ENCODE data around the gene PTTG2. TPM values are rescaled to one million over a fixed set of nuclear protein-coding genes. Genes with fewer than 3 reads are reported as not detected.

PTTG2 gene
- total RNA-seq, 6 experiments from 2014 or later, result not detected

GRCh38 chr4:38001927-38002326 lies 41.7 kb downstream of the PTTG2 start:
- H3K4me1 Mint-ChIP-seq (ENCODE audit: low read depth), result peaks cover 47% of the 10 kb centered on the region
- no peaks in the 10 kb centered on the region for H3K9me3 Mint-ChIP-seq
- no peaks in the 10 kb centered on the region for H3K36me3 Mint-ChIP-seq (ENCODE audit: low read depth)
- no peak overlapping the region for H3K27ac Mint-ChIP-seq
- no peak for DNase-seq
- H3K4me3 Mint-ChIP-seq, result no peak overlapping the region
- no peaks in the 10 kb centered on the region for H3K27me3 Mint-ChIP-seq (ENCODE audit: insufficient read depth)
- no peak for TF ChIP-seq CTCF (IDR thresholded peaks at IDR 0.05)

- peak; percentile 24 for DNase-seq
- H3K27ac Mint-ChIP-seq, result peak overlapping the region; percentile 42; the same call in 1 of the 2 replicates
- TF ChIP-seq CTCF (IDR thresholded peaks at IDR 0.05), result no peak
- H3K36me3 Mint-ChIP-seq (ENCODE audit: low read depth), result no peaks in the 10 kb centered on the region
- no peaks in the 10 kb centered on the region for H3K9me3 Mint-ChIP-seq
- H3K4me1 Mint-ChIP-seq (ENCODE audit: low read depth), result peaks cover 47% of the 10 kb centered on the region
- no peak overlapping the region for H3K4me3 Mint-ChIP-seq
- H3K27me3 Mint-ChIP-seq (ENCODE audit: insufficient read depth), result no peaks in the 10 kb centered on the region
Measured at GRCh38 chr4:38002451-38003071, 42.4 kb downstream of the PTTG2 start.

- Mint-ChIP-seq H3K27me3 (ENCODE audit: insufficient read depth) (no peaks in the 10 kb centered on the region), H3K4me1 (ENCODE audit: low read depth) (peaks cover 47% of the 10 kb centered on the region), H3K27ac (no peak overlapping the region), H3K9me3 (no peaks in the 10 kb centered on the region), H3K4me3 (no peak overlapping the region), H3K36me3 (ENCODE audit: low read depth) (no peaks in the 10 kb centered on the region)
- DNase-seq, result no peak
- no peak for TF ChIP-seq CTCF (IDR thresholded peaks at IDR 0.05)
Measured at GRCh38 chr4:38003102-38003501, 42.9 kb downstream of the PTTG2 start.

GRCh38 chr4:38003628-38004027 lies 43.4 kb downstream of the PTTG2 start:
- peaks cover 47% of the 10 kb centered on the region for H3K4me1 Mint-ChIP-seq (ENCODE audit: low read depth)
- no peak overlapping the region for H3K27ac Mint-ChIP-seq
- no peak overlapping the region for H3K4me3 Mint-ChIP-seq
- no peaks in the 10 kb centered on the region for H3K36me3 Mint-ChIP-seq (ENCODE audit: low read depth)
- no peaks in the 10 kb centered on the region for H3K9me3 Mint-ChIP-seq
- no peaks in the 10 kb centered on the region for H3K27me3 Mint-ChIP-seq (ENCODE audit: insufficient read depth)
- no peak for DNase-seq
- no peak for TF ChIP-seq CTCF (IDR thresholded peaks at IDR 0.05)

GRCh38 chr4:38004062-38004461 lies 43.9 kb downstream of the PTTG2 start:
- Mint-ChIP-seq H3K4me3 (peak overlapping the region; percentile 20; the same call in 1 of the 2 replicates), H3K4me1 (ENCODE audit: low read depth) (peaks cover 47% of the 10 kb centered on the region), H3K27ac (peak overlapping the region; percentile 16; the same call in 1 of the 2 replicates), H3K36me3 (ENCODE audit: low read depth) (no peaks in the 10 kb centered on the region), H3K27me3 (ENCODE audit: insufficient read depth) (no peaks in the 10 kb centered on the region), H3K9me3 (no peaks in the 10 kb centered on the region)
- TF ChIP-seq CTCF (IDR thresholded peaks at IDR 0.05), result no peak
- no peak for DNase-seq
